Measurements from ENCODE around the gene STEAP1B.
"Not testable (repeated sequence)": the region's sequence is repeated elsewhere in the genome, so short reads cannot be mapped to it uniquely, and the experiment has no call there.

Gene STEAP1B

GRCh38 chr7:22452960-22453558, 46.9 kb downstream of the STEAP1B start:
- no peak overlapping the region for H3K4me3 ChIP-seq (ENCODE audit: low read length in 2 of 2)
- H3K27me3 ChIP-seq (ENCODE audit: control insufficient read depth in 1 of 2, insufficient read depth in 2 of 2, low read length in 2 of 2), result peaks cover 2 to 5% of the 10 kb centered on the region in 2 donors
- H3K36me3 ChIP-seq (ENCODE audit: control insufficient read depth in 2 of 2, insufficient read depth in 2 of 2, low read length in 2 of 2), result no peaks in the 10 kb centered on the region
- H3K4me1 ChIP-seq (ENCODE audit: control insufficient read depth, insufficient read depth, low read length), result no peaks in the 10 kb centered on the region
- H3K9ac ChIP-seq (ENCODE audit: low read length in 2 of 2), result no peak overlapping the region
- no peak overlapping the region for H3K27ac ChIP-seq (ENCODE audit: low read length)
- no peaks in the 10 kb centered on the region for H3K9me3 ChIP-seq (ENCODE audit: control insufficient read depth in 2 of 2, low read length in 2 of 2)

GRCh38 chr7:22452142-22452959, 47.6 kb downstream of the STEAP1B start:
- no peaks in the 10 kb centered on the region for H3K9me3 ChIP-seq (ENCODE audit: control insufficient read depth in 2 of 2, low read length in 2 of 2)
- no peaks in the 10 kb centered on the region for H3K36me3 ChIP-seq (ENCODE audit: control insufficient read depth in 2 of 2, insufficient read depth in 2 of 2, low read length in 2 of 2)
- no peak overlapping the region for H3K9ac ChIP-seq (ENCODE audit: low read length in 2 of 2)
- H3K4me1 ChIP-seq (ENCODE audit: control insufficient read depth, insufficient read depth, low read length), result no peaks in the 10 kb centered on the region
- no peak overlapping the region for H3K27ac ChIP-seq (ENCODE audit: low read length)
- H3K27me3 ChIP-seq (ENCODE audit: control insufficient read depth in 1 of 2, insufficient read depth in 2 of 2, low read length in 2 of 2), result peaks cover 2 to 5% of the 10 kb centered on the region in 2 donors
- H3K4me3 ChIP-seq (ENCODE audit: low read length in 2 of 2), result peak overlapping the region in 1 of 2 donors; percentile 46

GRCh38 chr7:22450013-22450412, 50.0 kb downstream of the STEAP1B start:
- H3K9ac ChIP-seq (ENCODE audit: low read length in 2 of 2), result not testable (repeated sequence)

GRCh38 chr7:22447762-22448161, 52.2 kb downstream of the STEAP1B start:
- peaks cover 6% of the 10 kb centered on the region for H3K4me1 ChIP-seq (ENCODE audit: control insufficient read depth, insufficient read depth, low read length)

More at GRCh38 chr7:22450013-22450412, 50.0 kb downstream of the STEAP1B start:
- H3K4me3 ChIP-seq (ENCODE audit: low read length in 2 of 2); H3K27me3 ChIP-seq (ENCODE audit: control insufficient read depth in 1 of 2, insufficient read depth in 2 of 2, low read length in 2 of 2); H3K4me1 ChIP-seq (ENCODE audit: control insufficient read depth, insufficient read depth, low read length); H3K9me3 ChIP-seq (ENCODE audit: control insufficient read depth in 2 of 2, low read length in 2 of 2); H3K27ac ChIP-seq (ENCODE audit: low read length); H3K36me3 ChIP-seq (ENCODE audit: control insufficient read depth in 2 of 2, insufficient read depth in 2 of 2, low read length in 2 of 2): not testable (repeated sequence)

GRCh38 chr7:22447008-22447407, 53.0 kb downstream of the STEAP1B start:
- no peak overlapping the region for H3K9ac ChIP-seq (ENCODE audit: low read length in 2 of 2)
- H3K4me3 ChIP-seq (ENCODE audit: low read length in 2 of 2), result no peak overlapping the region
- H3K27me3 ChIP-seq (ENCODE audit: control insufficient read depth in 1 of 2, insufficient read depth in 2 of 2, low read length in 2 of 2), result peaks cover 0 to 2% of the 10 kb centered on the region in 2 donors
- no peak overlapping the region for H3K27ac ChIP-seq (ENCODE audit: low read length)
- H3K36me3 ChIP-seq (ENCODE audit: control insufficient read depth in 2 of 2, insufficient read depth in 2 of 2, low read length in 2 of 2), result no peaks in the 10 kb centered on the region
- H3K4me1 ChIP-seq (ENCODE audit: control insufficient read depth, insufficient read depth, low read length), result peaks cover 6% of the 10 kb centered on the region
- no peaks in the 10 kb centered on the region for H3K9me3 ChIP-seq (ENCODE audit: control insufficient read depth in 2 of 2, low read length in 2 of 2)

More at GRCh38 chr7:22447762-22448161, 52.2 kb downstream of the STEAP1B start:
- H3K9ac ChIP-seq (ENCODE audit: low read length in 2 of 2), result no peak overlapping the region
- no peaks in the 10 kb centered on the region for H3K36me3 ChIP-seq (ENCODE audit: control insufficient read depth in 2 of 2, insufficient read depth in 2 of 2, low read length in 2 of 2)
- H3K27me3 ChIP-seq (ENCODE audit: control insufficient read depth in 1 of 2, insufficient read depth in 2 of 2, low read length in 2 of 2), result peaks cover 3 to 4% of the 10 kb centered on the region in 2 donors
- H3K4me3 ChIP-seq (ENCODE audit: low read length in 2 of 2), result no peak overlapping the region
- no peaks in the 10 kb centered on the region for H3K9me3 ChIP-seq (ENCODE audit: control insufficient read depth in 2 of 2, low read length in 2 of 2)
- H3K27ac ChIP-seq (ENCODE audit: low read length), result no peak overlapping the region

- no peak overlapping the region for H3K4me3 ChIP-seq (ENCODE audit: low read length in 2 of 2)
- H3K27me3 ChIP-seq (ENCODE audit: control insufficient read depth in 1 of 2, insufficient read depth in 2 of 2, low read length in 2 of 2), result peaks cover 0 to 2% of the 10 kb centered on the region in 2 donors
- H3K4me1 ChIP-seq (ENCODE audit: control insufficient read depth, insufficient read depth, low read length), result peaks cover 6% of the 10 kb centered on the region
- no peaks in the 10 kb centered on the region for H3K36me3 ChIP-seq (ENCODE audit: control insufficient read depth in 2 of 2, insufficient read depth in 2 of 2, low read length in 2 of 2)
- H3K9me3 ChIP-seq (ENCODE audit: control insufficient read depth in 2 of 2, low read length in 2 of 2), result no peaks in the 10 kb centered on the region
- H3K9ac ChIP-seq (ENCODE audit: low read length in 2 of 2), result no peak overlapping the region
- no peak overlapping the region for H3K27ac ChIP-seq (ENCODE audit: low read length)
These were observed 54.1 kb downstream of the STEAP1B start for GRCh38 chr7:22445853-22446252.

GRCh38 chr7:22445140-22445743, 54.7 kb downstream of the STEAP1B start:
- Histone ChIP-seq H3K27ac (ENCODE audit: low read length) (no peak overlapping the region), H3K9ac (ENCODE audit: low read length in 2 of 2) (no peak overlapping the region), H3K4me1 (ENCODE audit: control insufficient read depth, insufficient read depth, low read length) (peaks cover 6% of the 10 kb centered on the region), H3K9me3 (ENCODE audit: control insufficient read depth in 2 of 2, low read length in 2 of 2) (no peaks in the 10 kb centered on the region), H3K36me3 (ENCODE audit: control insufficient read depth in 2 of 2, insufficient read depth in 2 of 2, low read length in 2 of 2) (no peaks in the 10 kb centered on the region), H3K27me3 (ENCODE audit: control insufficient read depth in 1 of 2, insufficient read depth in 2 of 2, low read length in 2 of 2) (peaks cover 0 to 2% of the 10 kb centered on the region in 2 donors), H3K4me3 (ENCODE audit: low read length in 2 of 2) (no peak overlapping the region)

- no peaks in the 10 kb centered on the region for H3K9me3 ChIP-seq (ENCODE audit: control insufficient read depth in 2 of 2, low read length in 2 of 2)
- no peak overlapping the region for H3K9ac ChIP-seq (ENCODE audit: low read length in 2 of 2)
- H3K4me3 ChIP-seq (ENCODE audit: low read length in 2 of 2), result no peak overlapping the region
- H3K4me1 ChIP-seq (ENCODE audit: control insufficient read depth, insufficient read depth, low read length), result peaks cover 6% of the 10 kb centered on the region
- H3K36me3 ChIP-seq (ENCODE audit: control insufficient read depth in 2 of 2, insufficient read depth in 2 of 2, low read length in 2 of 2), result no peaks in the 10 kb centered on the region
- H3K27ac ChIP-seq (ENCODE audit: low read length), result no peak overlapping the region
- peaks cover 0 to 2% of the 10 kb centered on the region in 2 donors for H3K27me3 ChIP-seq (ENCODE audit: control insufficient read depth in 1 of 2, insufficient read depth in 2 of 2, low read length in 2 of 2)
These were observed 55.6 kb downstream of the STEAP1B start for GRCh38 chr7:22444181-22444971.

GRCh38 chr7:22443370-22444180, 56.4 kb downstream of the STEAP1B start:
- H3K9me3 ChIP-seq (ENCODE audit: control insufficient read depth in 2 of 2, low read length in 2 of 2), result no peaks in the 10 kb centered on the region
- H3K36me3 ChIP-seq (ENCODE audit: control insufficient read depth in 2 of 2, insufficient read depth in 2 of 2, low read length in 2 of 2), result no peaks in the 10 kb centered on the region
- H3K9ac ChIP-seq (ENCODE audit: low read length in 2 of 2), result no peak overlapping the region
- H3K4me1 ChIP-seq (ENCODE audit: control insufficient read depth, insufficient read depth, low read length), result peaks cover 6% of the 10 kb centered on the region
- no peak overlapping the region for H3K27ac ChIP-seq (ENCODE audit: low read length)
- H3K27me3 ChIP-seq (ENCODE audit: control insufficient read depth in 1 of 2, insufficient read depth in 2 of 2, low read length in 2 of 2), result peaks cover 0 to 2% of the 10 kb centered on the region in 2 donors
- no peak overlapping the region for H3K4me3 ChIP-seq (ENCODE audit: low read length in 2 of 2)
